DOHH2 (cell line): Measurements from ENCODE around the gene TMEM231.

ENCODE experiments used
- EZH2phosphoT487 ChIP-seq: fragments of 200-600 bp; sonication (generic); IDR thresholded peaks from 2 replicates; pipeline ENCODE4 v1.6.1; 2017; ENCODE audit warnings: borderline replicate concordance, mild to moderate bottlenecking, antibody characterized with exemption, low read length, moderate library complexity, mixed read lengths
- TF ChIP-seq, protein P1 (sequence below): fragments of 200-600 bp; sonication (generic); IDR thresholded peaks from one replicate; pipeline ENCODE4 v1.5.1; 2014; ENCODE audit warnings: antibody characterized with exemption, mild to moderate bottlenecking, low read depth, low read length; ENCODE audit not compliant: poor library complexity, severe bottlenecking

- TF ChIP-seq, protein P1, sequence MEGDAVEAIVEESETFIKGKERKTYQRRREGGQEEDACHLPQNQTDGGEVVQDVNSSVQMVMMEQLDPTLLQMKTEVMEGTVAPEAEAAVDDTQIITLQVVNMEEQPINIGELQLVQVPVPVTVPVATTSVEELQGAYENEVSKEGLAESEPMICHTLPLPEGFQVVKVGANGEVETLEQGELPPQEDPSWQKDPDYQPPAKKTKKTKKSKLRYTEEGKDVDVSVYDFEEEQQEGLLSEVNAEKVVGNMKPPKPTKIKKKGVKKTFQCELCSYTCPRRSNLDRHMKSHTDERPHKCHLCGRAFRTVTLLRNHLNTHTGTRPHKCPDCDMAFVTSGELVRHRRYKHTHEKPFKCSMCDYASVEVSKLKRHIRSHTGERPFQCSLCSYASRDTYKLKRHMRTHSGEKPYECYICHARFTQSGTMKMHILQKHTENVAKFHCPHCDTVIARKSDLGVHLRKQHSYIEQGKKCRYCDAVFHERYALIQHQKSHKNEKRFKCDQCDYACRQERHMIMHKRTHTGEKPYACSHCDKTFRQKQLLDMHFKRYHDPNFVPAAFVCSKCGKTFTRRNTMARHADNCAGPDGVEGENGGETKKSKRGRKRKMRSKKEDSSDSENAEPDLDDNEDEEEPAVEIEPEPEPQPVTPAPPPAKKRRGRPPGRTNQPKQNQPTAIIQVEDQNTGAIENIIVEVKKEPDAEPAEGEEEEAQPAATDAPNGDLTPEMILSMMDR: no peak
- TF ChIP-seq EZH2phosphoT487: no peak
These were observed 22.2 kb upstream of the TMEM231 start for GRCh38 chr16:75578212-75578611.
